B cell (primary cell): Measurements from ENCODE around the gene NEGR1. TPM values are rescaled to one million over a fixed set of nuclear protein-coding genes. Genes with fewer than 3 reads are reported as not detected.

ENCODE experiments used
- ATAC-seq: fragments of 200-7000 bp; cut with Tn5 transposase; one replicate; pipeline ENCODE4 v1.10.0; 2021; ENCODE audit warnings: low read depth, mild to moderate bottlenecking, moderate number of reproducible peaks, moderate library complexity
- CTCF ChIA-PET: fragments of 350-600 bp; sonication (Branson Sonifier 250); formaldehyde crosslinking; loops from one replicate; lab custom pipeline; 2021; ENCODE audit warnings: antibody characterized with exemption, inconsistent platforms; lab: Charles Lee
- POLR2A ChIA-PET: fragments of 350-600 bp; sonication (Branson Sonifier 250); formaldehyde crosslinking; loops from one replicate; lab custom pipeline; 2021; ENCODE audit warnings: antibody characterized with exemption; lab: Charles Lee
- DNase-seq: peaks from one replicate; pipeline ENCODE4 v3.0.0; 2013
- H2AFZ ChIP-seq: 2 replicates; pipeline ENCODE4 v1.6.1; 2012; ENCODE audit warnings: mild to moderate bottlenecking, low read depth, low read length; ENCODE audit not compliant: insufficient read depth, poor library complexity, severe bottlenecking
- H3K27ac ChIP-seq, 2 donors: 1 replicate in 1 of 2; 2 replicates in 1 of 2; pipeline ENCODE4 v1.5.1; 2012 to 2013; ENCODE audit warnings: low read length in 2 of 2, mild to moderate bottlenecking in 2 of 2, moderate library complexity in 1 of 2
- H3K27me3 ChIP-seq, 4 experiments: fragments of 200-600 bp in 1 of 4; sonication (generic) in 1 of 4; replicated peaks in 1 of 4; 1 replicate in 2 of 4; 2 replicates in 2 of 4; pipeline versions ENCODE4 v1.6.1 to v1.7.0; 2013 to 2016; ENCODE audit warnings: low read length in 3 of 4, mild to moderate bottlenecking in 2 of 4, mixed read lengths in 1 of 4, moderate library complexity in 1 of 4; ENCODE audit not compliant: insufficient read depth in 4 of 4, control insufficient read depth in 3 of 4; ENCODE audit errors: control extremely low read depth in 1 of 4
- H3K36me3 ChIP-seq, 2 experiments: replicated peaks in 1 of 2; 1 replicate in 1 of 2; 2 replicates in 1 of 2; pipeline versions ENCODE4 v1.6.1 to v1.7.1; 2013; ENCODE audit warnings: low read length in 1 of 2; ENCODE audit not compliant: insufficient read depth in 2 of 2, control insufficient read depth in 1 of 2; ENCODE audit errors: control extremely low read depth in 1 of 2, extremely low read depth in 1 of 2
- H3K4me1 ChIP-seq, 2 donors: fragments of 200-600 bp in 1 of 2; sonication (generic) in 1 of 2; 1 replicate in 1 of 2; 2 replicates in 1 of 2; pipeline versions ENCODE4 v1.5.1 to v1.6.1; 2013 to 2017; ENCODE audit warnings: low read length in 2 of 2; ENCODE audit not compliant: control insufficient read depth in 2 of 2, insufficient read depth in 2 of 2
- H3K4me2 ChIP-seq: replicated peaks from 2 replicates; pipeline ENCODE3; 2012; ENCODE audit warnings: mild to moderate bottlenecking, low read depth, low read length; ENCODE audit not compliant: poor library complexity, severe bottlenecking
- H3K4me3 ChIP-seq, 5 experiments: fragments of 200-600 bp in 1 of 5; sonication (generic) in 1 of 5; 1 replicate in 3 of 5; 2 replicates in 2 of 5; pipeline versions ENCODE4 v1.5.1 to v1.7.0; 2011 to 2016; ENCODE audit warnings: low read length in 4 of 5, mild to moderate bottlenecking in 4 of 5, low read depth in 2 of 5, control low read depth in 1 of 5, moderate library complexity in 1 of 5; ENCODE audit not compliant: insufficient read depth in 1 of 5; ENCODE audit errors: control extremely low read depth in 1 of 5, extremely low read depth in 1 of 5
- H3K79me2 ChIP-seq: fragments of 200-600 bp; sonication (generic); one replicate; pipeline ENCODE4 v1.6.0; 2016; ENCODE audit warnings: low read length; ENCODE audit not compliant: control insufficient read depth, insufficient read depth
- H3K9ac ChIP-seq: fragments of 200-600 bp; sonication (generic); 2 replicates; pipeline ENCODE4 v1.6.1; 2017; ENCODE audit warnings: mild to moderate bottlenecking, low read length, moderate library complexity
- H3K9me3 ChIP-seq, 3 donors: one replicate each; pipeline versions ENCODE4 v1.6.1 to v1.7.1; 2013; ENCODE audit warnings: low read length in 2 of 3; ENCODE audit not compliant: control insufficient read depth in 2 of 3, insufficient read depth in 1 of 3; ENCODE audit errors: control extremely low read depth in 1 of 3
- H4K20me1 ChIP-seq: 2 replicates; pipeline ENCODE4 v1.6.0; 2012; ENCODE audit warnings: mild to moderate bottlenecking, low read length; ENCODE audit not compliant: insufficient read depth, control insufficient read depth, poor library complexity, severe bottlenecking
- H3K27ac Mint-ChIP-seq: one replicate; pipeline ENCODE4 v1.8.0; 2021; ENCODE audit warnings: mixed read lengths
- H3K27me3 Mint-ChIP-seq: one replicate; pipeline ENCODE4 v1.8.0; 2021; ENCODE audit warnings: mixed read lengths
- H3K4me1 Mint-ChIP-seq: one replicate; pipeline ENCODE4 v1.8.0; 2021; ENCODE audit warnings: mixed read lengths
- H3K4me3 Mint-ChIP-seq: one replicate; pipeline ENCODE4 v1.8.0; 2021; ENCODE audit warnings: mixed read lengths
- H3K9me3 Mint-ChIP-seq: one replicate; pipeline ENCODE4 v1.8.0; 2022; ENCODE audit warnings: mixed read lengths; ENCODE audit not compliant: insufficient read depth
- EZH2 ChIP-seq: IDR thresholded peaks from 2 replicates; pipeline ENCODE4 v1.6.1; 2012; ENCODE audit warnings: borderline replicate concordance, low read depth, mild to moderate bottlenecking, moderate library complexity, low read length; ENCODE audit not compliant: insufficient read depth, poor library complexity, severe bottlenecking
- WGBS: methylation state at CpG from one replicate; pipeline ENCODE4 v1.1.5; 2013; ENCODE audit warnings: missing lambda C conversion rate; ENCODE audit not compliant: insufficient coverage; 5-methylcytosine and 5-hydroxymethylcytosine counted together
- intact Hi-C: fragments of 100-400 bp; cut with micrococcal nuclease; formaldehyde crosslinking; loops from one replicate; pipeline ENCODE4 v1.10.0; 2022
- polyA plus RNA-seq: library from polyadenylated mRNA; depleted of rRNA; stranded (reverse); fragments of >200 nt; gene quantifications from 2 replicates; pipeline ENCODE4 v1.2.3, GENCODE V29; 2012
- total RNA-seq, 2 donors: library from RNA; stranded (reverse); fragments of 120-200 nt in 1 of 2; gene quantifications; 1 replicate in 1 of 2; 2 replicates in 1 of 2; pipeline versions ENCODE4 v1.2.3 to v1.2.4, GENCODE V29; 2013 to 2022
- TF ChIP-seq, protein P1 (sequence below): fragments of 200-600 bp; IDR thresholded peaks from one replicate; pipeline ENCODE4 v1.8.0; 2022; ENCODE audit warnings: antibody characterized with exemption, mild to moderate bottlenecking

The NEGR1 gene
- total and polyA plus RNA-seq, 2 donors (not counting 1 experiment from before 2014, with no cell fraction given) = 0.01 TPM; not detected in 1

DNA sequence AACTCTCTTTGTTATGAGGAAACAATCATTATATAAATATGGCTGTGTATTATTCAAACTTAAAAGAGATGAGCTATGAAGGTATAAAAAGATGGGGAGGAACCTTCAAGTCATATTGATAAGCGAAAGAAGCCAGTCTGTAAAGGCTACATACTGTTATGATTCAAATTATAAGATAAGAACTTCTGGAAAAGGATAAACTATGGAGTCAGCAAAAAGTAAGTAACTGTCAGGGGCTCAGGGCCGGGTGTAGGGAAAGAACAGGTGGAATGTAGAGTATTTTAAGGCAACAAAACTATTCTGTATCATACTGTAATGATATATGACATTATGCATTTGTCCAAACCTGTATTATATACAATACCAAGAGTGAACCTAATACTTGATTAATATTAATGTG, 628.4 kb downstream of the NEGR1 start:
- no peak for TF ChIP-seq EZH2
- TF ChIP-seq, protein P1, sequence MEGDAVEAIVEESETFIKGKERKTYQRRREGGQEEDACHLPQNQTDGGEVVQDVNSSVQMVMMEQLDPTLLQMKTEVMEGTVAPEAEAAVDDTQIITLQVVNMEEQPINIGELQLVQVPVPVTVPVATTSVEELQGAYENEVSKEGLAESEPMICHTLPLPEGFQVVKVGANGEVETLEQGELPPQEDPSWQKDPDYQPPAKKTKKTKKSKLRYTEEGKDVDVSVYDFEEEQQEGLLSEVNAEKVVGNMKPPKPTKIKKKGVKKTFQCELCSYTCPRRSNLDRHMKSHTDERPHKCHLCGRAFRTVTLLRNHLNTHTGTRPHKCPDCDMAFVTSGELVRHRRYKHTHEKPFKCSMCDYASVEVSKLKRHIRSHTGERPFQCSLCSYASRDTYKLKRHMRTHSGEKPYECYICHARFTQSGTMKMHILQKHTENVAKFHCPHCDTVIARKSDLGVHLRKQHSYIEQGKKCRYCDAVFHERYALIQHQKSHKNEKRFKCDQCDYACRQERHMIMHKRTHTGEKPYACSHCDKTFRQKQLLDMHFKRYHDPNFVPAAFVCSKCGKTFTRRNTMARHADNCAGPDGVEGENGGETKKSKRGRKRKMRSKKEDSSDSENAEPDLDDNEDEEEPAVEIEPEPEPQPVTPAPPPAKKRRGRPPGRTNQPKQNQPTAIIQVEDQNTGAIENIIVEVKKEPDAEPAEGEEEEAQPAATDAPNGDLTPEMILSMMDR = no peak
- H3K27ac Mint-ChIP-seq = no peak overlapping the region

DNA sequence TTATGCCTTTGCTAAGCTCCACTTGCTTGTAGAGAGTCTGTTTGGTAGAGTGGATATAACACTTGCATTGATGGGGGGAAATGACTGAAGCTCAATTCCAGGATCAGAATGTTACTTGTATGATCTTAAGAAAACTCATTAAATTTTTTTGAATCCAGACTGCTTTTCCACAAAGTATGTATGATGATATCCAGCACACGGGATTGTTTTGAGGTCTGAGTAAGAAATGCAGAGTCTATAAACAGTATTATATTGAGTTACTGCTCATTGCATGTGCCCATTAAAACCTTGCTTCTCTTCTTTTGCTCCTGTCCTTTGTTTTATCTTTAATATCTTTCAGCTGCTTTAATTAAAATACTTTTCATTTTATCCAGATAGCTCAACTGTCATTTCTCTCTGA, 631.1 kb downstream of the NEGR1 start:
- intact Hi-C loops = no loop called here
- CTCF ChIA-PET = no interaction called here
- Histone ChIP-seq H3K4me2 (no peak overlapping the region), H3K79me2 (no peaks in the 10 kb centered on the region), H3K36me3 (no peaks in the 10 kb centered on the region), H3K9me3 (no peaks in the 10 kb centered on the region), H3K9ac (no peak overlapping the region), H4K20me1 (no peaks in the 10 kb centered on the region), H2AFZ (no peak overlapping the region), H3K4me1 (no peaks in the 10 kb centered on the region), H3K27me3 (no peaks in the 10 kb centered on the region), H3K4me3 (no peak overlapping the region), H3K27ac (no peak overlapping the region)
- no peak overlapping the region for H3K27ac Mint-ChIP-seq
- no peaks in the 10 kb centered on the region for H3K27me3 Mint-ChIP-seq
- no peaks in the 10 kb centered on the region for H3K9me3 Mint-ChIP-seq
- no peak for TF ChIP-seq EZH2
- TF ChIP-seq, protein P1 = no peak
- POLR2A ChIA-PET = no interaction called here
- H3K4me1 Mint-ChIP-seq = no peaks in the 10 kb centered on the region
- WGBS = no CpG with 5 or more reads among the region's 1 CpG
- DNase-seq (no peak), ATAC-seq (no peak)
- no peak overlapping the region for H3K4me3 Mint-ChIP-seq

More for the DNA sequence above, 628.4 kb downstream of the NEGR1 start:
- Mint-ChIP-seq H3K4me3 (no peak overlapping the region), H3K27me3 (no peaks in the 10 kb centered on the region), H3K4me1 (no peaks in the 10 kb centered on the region), H3K9me3 (no peaks in the 10 kb centered on the region)
- no peak for ATAC-seq
- Histone ChIP-seq H3K27ac (no peak overlapping the region), H3K27me3 (no peaks in the 10 kb centered on the region), H3K4me2 (no peak overlapping the region), H3K4me1 (no peaks in the 10 kb centered on the region), H3K36me3 (no peaks in the 10 kb centered on the region), H3K9ac (no peak overlapping the region), H3K9me3 (no peaks in the 10 kb centered on the region), H3K4me3 (no peak overlapping the region), H2AFZ (no peak overlapping the region), H3K79me2 (no peaks in the 10 kb centered on the region), H4K20me1 (no peaks in the 10 kb centered on the region)
- WGBS = no CpG with 5 or more reads among the region's 2 CpGs
- intact Hi-C loops = no loop called here
- CTCF ChIA-PET = no interaction called here
- no peak for DNase-seq
- POLR2A ChIA-PET = no interaction called here
